NCI-H226 (cell line): Measurements from ENCODE around the gene KCTD18.

Source experiments
- DNase-seq: peaks from one replicate; pipeline ENCODE4 v3.0.0-alpha.2; 2015

KCTD18 gene

DNA sequence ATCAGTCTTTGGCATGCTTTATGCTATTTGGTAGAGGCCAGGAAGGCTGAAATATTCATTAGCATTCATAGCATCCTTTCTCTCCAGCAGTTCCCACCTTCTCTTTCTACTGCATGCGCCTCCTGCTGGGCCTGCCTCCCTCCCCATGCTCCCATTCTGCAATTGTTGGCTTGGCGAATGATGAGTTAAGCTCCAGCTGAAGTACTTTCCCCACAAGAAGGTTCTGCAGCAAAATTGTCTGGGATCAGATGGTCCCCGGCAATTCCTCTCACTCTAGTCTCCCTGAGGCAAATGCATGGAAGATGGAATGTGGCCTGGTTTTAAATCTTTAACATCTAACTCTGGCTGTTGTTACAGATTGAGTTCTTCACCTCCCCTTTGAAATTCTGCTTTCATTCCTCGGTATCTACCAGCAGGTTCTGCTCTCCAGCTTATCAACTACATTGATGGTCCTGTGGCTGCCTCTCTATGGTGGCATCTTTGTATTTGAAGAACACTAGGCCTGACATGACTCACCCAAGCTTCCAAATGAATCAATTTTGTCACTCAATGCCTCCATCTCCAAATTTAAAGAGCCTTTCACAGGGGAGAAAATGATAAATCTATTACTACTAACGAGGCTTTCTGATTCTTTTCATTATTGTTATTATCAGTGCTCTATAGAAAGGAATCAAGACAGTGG lies 55.9 kb downstream of the KCTD18 start:
- DNase-seq: no peak

DNA sequence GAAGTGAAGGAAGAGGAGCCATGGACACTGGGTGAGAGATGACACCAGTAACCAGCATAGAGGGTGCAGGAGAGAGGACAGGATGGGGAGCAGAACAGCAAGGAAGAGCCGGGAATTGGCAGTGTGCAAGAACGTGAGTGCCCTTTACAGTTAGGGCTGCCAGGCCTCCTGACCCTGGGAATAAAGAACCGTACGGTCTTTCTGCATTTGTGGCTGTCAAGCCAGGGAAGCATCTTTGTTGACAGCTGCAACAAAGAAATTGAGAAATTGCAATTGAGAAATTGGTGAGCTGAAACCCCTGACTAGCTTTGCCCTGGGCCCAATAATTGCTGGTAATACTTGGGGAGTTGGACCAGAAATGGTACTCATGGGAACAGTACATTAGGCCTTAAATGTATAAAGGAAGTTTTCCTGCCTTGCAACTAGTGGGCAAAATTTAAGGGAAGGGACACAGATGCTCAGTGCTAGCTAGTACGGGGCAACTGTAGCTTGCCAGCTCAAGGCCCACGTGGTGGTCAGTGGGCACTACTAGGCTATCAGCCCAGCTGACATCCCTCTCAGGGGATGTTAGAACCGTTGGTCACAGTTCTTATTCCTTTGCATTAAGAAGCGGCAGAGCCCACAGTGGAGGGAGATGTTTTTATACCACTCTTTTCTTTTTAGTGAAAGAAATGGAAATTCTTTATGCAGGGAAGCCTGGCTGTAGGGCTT lies 56.6 kb downstream of the KCTD18 start:
- no peak for DNase-seq

DNA sequence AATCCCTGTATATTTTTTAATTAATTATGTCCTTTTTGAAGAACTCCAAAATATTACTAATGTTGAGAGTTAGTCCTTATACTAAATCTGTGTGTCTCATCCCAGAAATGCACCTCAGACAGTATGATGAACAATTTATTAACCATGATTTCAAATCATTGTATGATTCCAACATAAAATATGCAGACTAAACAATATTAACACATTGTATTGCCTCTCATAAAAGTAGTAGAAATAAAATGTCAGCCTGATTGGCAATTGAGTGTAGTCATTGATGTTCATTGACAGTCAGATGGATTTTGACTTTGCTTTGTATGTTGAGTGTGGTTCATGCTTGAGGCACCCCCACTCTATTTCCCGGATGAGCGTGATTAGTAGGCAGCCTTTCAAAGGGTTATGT lies 57.5 kb downstream of the KCTD18 start:
- DNase-seq: no peak

DNA sequence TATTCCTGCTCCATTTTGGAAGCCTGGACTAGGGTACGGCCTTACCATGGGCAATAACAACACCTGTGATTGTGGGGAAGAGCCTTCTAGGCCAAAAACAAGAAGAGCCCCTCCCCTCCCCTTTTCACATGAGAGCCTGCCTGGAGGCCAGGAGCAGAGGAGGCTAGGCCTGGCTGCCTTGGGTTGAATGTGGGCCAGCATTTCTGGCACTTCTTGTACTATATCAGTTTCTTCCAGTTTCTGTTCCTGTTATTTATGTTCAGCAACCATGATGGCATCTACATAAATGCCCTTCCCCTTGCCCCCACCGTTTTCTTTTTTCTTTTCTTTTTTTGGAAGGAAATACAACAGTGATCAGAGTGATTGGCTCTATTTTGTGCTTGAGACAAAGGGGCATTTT lies 58.4 kb downstream of the KCTD18 start:
- no peak for DNase-seq

DNA sequence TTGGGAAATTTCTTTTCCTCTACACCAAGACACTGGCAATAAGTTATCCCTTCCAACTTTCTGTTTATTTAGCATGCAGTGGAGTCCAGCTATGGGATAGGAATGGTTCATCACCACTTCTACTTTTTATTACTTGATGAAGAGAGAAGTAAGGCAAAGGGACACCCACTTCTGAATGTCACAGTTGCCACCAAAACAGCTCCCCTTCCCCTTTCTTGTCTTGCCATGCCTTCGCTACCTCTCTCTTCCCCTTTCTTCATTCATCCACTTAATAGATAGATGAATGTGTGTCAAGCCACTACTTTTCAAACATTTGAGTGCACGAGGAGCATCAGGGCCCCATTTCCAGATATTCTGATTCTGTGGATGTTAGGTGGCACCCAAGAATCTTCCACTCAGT lies 59.6 kb downstream of the KCTD18 start:
- no peak for DNase-seq

DNA sequence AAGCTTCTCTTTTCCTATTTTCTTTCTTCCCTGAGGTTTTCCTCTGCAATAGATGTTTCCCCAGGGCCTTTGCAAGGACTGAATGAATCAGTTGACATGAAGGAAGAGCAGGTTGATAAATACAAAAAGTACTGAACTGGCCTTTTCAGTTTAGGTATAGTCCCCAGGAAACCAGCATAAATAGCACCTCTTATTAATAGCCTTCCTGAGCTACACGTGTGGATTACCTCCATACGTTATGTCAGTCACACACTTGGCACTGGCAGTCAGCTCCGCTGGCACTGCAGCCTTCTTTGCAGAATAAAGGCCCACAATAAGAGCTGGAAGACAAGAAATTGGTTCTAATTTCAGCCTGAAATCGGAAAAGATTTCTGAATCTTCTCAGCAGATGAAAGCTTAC lies 60.7 kb downstream of the KCTD18 start:
- no peak for DNase-seq

DNA sequence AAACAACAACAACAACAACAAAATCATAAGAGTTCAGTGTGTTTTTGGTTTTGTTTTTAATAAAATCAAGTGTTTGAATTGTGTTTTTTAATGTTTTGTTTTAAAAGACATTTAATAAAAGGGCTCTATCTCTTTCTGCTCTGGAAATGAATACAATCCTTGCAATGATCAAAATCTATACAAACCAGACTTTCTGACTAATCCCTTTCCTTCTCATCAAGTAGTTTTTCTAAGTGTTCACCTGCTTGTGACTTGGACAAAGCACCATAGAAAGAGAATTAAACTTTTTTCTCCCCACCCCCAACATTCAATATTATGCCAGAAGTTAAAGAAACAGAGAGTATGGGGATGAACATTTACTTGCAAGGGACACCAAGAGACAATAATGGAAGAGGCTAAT lies 61.4 kb downstream of the KCTD18 start:
- DNase-seq: no peak

- DNase-seq: no peak
These were observed 62.6 kb downstream of the KCTD18 start for GRCh38 chr2:200447139-200447855.

GRCh38 chr2:200446612-200447011 lies 63.3 kb downstream of the KCTD18 start:
- no peak for DNase-seq

- DNase-seq: no peak
These were observed 64.6 kb downstream of the KCTD18 start for GRCh38 chr2:200445284-200445683.

- DNase-seq: no peak
These were observed 65.3 kb downstream of the KCTD18 start for GRCh38 chr2:200444530-200444929.

- DNase-seq: no peak
These were observed 66.0 kb downstream of the KCTD18 start for GRCh38 chr2:200443916-200444315.

- no peak for DNase-seq
These were observed 66.5 kb downstream of the KCTD18 start for GRCh38 chr2:200443376-200443775.

GRCh38 chr2:200442471-200442870 lies 67.4 kb downstream of the KCTD18 start:
- DNase-seq: no peak

DNA sequence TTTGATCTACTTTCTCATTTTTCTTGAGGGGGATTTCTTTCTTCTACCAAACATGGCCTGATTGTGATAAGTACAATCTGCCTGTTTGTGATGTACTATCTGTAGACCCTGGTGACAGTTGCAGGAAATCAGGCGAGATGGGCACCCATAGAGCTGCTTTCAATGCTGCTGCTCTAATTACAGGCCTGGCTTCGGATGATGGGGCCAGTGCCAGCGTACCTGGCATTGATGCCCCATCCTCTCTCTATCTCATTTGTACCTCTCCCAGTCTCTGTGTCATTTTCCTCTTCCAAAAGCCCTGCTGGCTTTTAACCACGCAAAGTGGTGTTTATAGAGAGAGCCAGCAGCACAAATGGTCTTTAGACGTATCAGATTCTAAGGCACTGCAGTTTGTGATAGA lies 69.9 kb downstream of the KCTD18 start:
- DNase-seq: no peak
